IPS-15b (cell line): Measurements from ENCODE around the gene TAF4B.
"Not testable (repeated sequence)": the region's sequence is repeated elsewhere in the genome, so short reads cannot be mapped to it uniquely, and the experiment has no call there.

Experiments used
- H3K27me3 ChIP-seq: one replicate; pipeline ENCODE4 v1.6.1; 2013; ENCODE audit warnings: low read length; ENCODE audit not compliant: control insufficient read depth, insufficient read depth
- H3K36me3 ChIP-seq: one replicate; pipeline ENCODE4 v1.6.1; 2013; ENCODE audit warnings: low read length; ENCODE audit not compliant: control insufficient read depth, insufficient read depth
- H3K4me1 ChIP-seq: one replicate; pipeline ENCODE4 v1.6.1; 2013; ENCODE audit warnings: mild to moderate bottlenecking, low read length; ENCODE audit not compliant: control insufficient read depth, insufficient read depth
- H3K4me3 ChIP-seq: one replicate; pipeline ENCODE4 v1.5.1; 2013; ENCODE audit warnings: low read depth, low read length
- H3K9ac ChIP-seq: one replicate; pipeline ENCODE4 v1.6.1; 2013; ENCODE audit warnings: low read depth, mild to moderate bottlenecking, low read length
- H3K9me3 ChIP-seq: one replicate; pipeline ENCODE4 v1.6.1; 2013; ENCODE audit warnings: mild to moderate bottlenecking, low read length; ENCODE audit not compliant: control insufficient read depth, insufficient read depth

The TAF4B gene

GRCh38 chr18:26226229-26227050 lies at the start of gene TAF4B:
Gene TAF4B (plus strand): TSS chr18:26226445. CDS start chr18:26226934, 489 bp downstream.
- Histone ChIP-seq H3K27me3 (no peaks in the 10 kb centered on the region), H3K9me3 (no peaks in the 10 kb centered on the region), H3K4me3 (peak within 1 kb of the TSS; percentile 84), H3K9ac (peak within 1 kb of the TSS; percentile 85), H3K4me1 (peaks cover 6% of the 10 kb centered on the region), H3K36me3 (no peaks in the 10 kb centered on the region)

- no peaks in the 10 kb centered on the region for H3K4me1 ChIP-seq
- no peak overlapping the region for H3K4me3 ChIP-seq
- H3K9me3 ChIP-seq: no peaks in the 10 kb centered on the region
- H3K36me3 ChIP-seq: no peaks in the 10 kb centered on the region
- H3K9ac ChIP-seq: no peak overlapping the region
- H3K27me3 ChIP-seq: peaks cover 2% of the 10 kb centered on the region
Observed at GRCh38 chr18:26181343-26181826, 44.9 kb upstream of the TAF4B start.

- Histone ChIP-seq H3K27me3 (no peaks in the 10 kb centered on the region), H3K36me3 (no peaks in the 10 kb centered on the region), H3K4me3 (no peak overlapping the region), H3K9me3 (no peaks in the 10 kb centered on the region), H3K4me1 (no peaks in the 10 kb centered on the region), H3K9ac (no peak overlapping the region)
Observed at GRCh38 chr18:26183395-26184112, 42.7 kb upstream of the TAF4B start.

- H3K4me3 ChIP-seq: no peak overlapping the region
- H3K9me3 ChIP-seq: no peaks in the 10 kb centered on the region
- no peaks in the 10 kb centered on the region for H3K4me1 ChIP-seq
- H3K36me3 ChIP-seq: no peaks in the 10 kb centered on the region
- no peaks in the 10 kb centered on the region for H3K27me3 ChIP-seq
- H3K9ac ChIP-seq: no peak overlapping the region
Observed at GRCh38 chr18:26185267-26185666, 41.0 kb upstream of the TAF4B start.

GRCh38 chr18:26190506-26190905 lies 35.7 kb upstream of the TAF4B start:
- H3K9me3 ChIP-seq: no peaks in the 10 kb centered on the region
- no peak overlapping the region for H3K4me3 ChIP-seq
- no peaks in the 10 kb centered on the region for H3K36me3 ChIP-seq
- H3K4me1 ChIP-seq: no peaks in the 10 kb centered on the region
- no peaks in the 10 kb centered on the region for H3K27me3 ChIP-seq
- no peak overlapping the region for H3K9ac ChIP-seq

- no peaks in the 10 kb centered on the region for H3K4me1 ChIP-seq
- no peak overlapping the region for H3K4me3 ChIP-seq
- no peak overlapping the region for H3K9ac ChIP-seq
- H3K9me3 ChIP-seq: no peaks in the 10 kb centered on the region
- no peaks in the 10 kb centered on the region for H3K27me3 ChIP-seq
- no peaks in the 10 kb centered on the region for H3K36me3 ChIP-seq
Observed at GRCh38 chr18:26192233-26192632, 34.0 kb upstream of the TAF4B start.

- H3K9ac ChIP-seq: no peak overlapping the region
- no peaks in the 10 kb centered on the region for H3K9me3 ChIP-seq
- no peaks in the 10 kb centered on the region for H3K36me3 ChIP-seq
- H3K4me3 ChIP-seq: no peak overlapping the region
- no peaks in the 10 kb centered on the region for H3K4me1 ChIP-seq
- no peaks in the 10 kb centered on the region for H3K27me3 ChIP-seq
Observed at GRCh38 chr18:26196605-26197004, 29.6 kb upstream of the TAF4B start.

GRCh38 chr18:26202001-26202400 lies 24.2 kb upstream of the TAF4B start:
- not testable (repeated sequence) for H3K9me3 ChIP-seq, H3K4me1 ChIP-seq, H3K27me3 ChIP-seq, H3K4me3 ChIP-seq, H3K36me3 ChIP-seq, H3K9ac ChIP-seq

GRCh38 chr18:26205318-26205717 lies 20.9 kb upstream of the TAF4B start:
- no peak overlapping the region for H3K9ac ChIP-seq
- H3K4me3 ChIP-seq: no peak overlapping the region
- no peaks in the 10 kb centered on the region for H3K27me3 ChIP-seq
- H3K4me1 ChIP-seq: no peaks in the 10 kb centered on the region
- no peaks in the 10 kb centered on the region for H3K36me3 ChIP-seq
- no peaks in the 10 kb centered on the region for H3K9me3 ChIP-seq

GRCh38 chr18:26206488-26206887 lies 19.8 kb upstream of the TAF4B start:
- no peaks in the 10 kb centered on the region for H3K4me1 ChIP-seq
- H3K9me3 ChIP-seq: no peaks in the 10 kb centered on the region
- no peaks in the 10 kb centered on the region for H3K27me3 ChIP-seq
- H3K4me3 ChIP-seq: no peak overlapping the region
- H3K36me3 ChIP-seq: no peaks in the 10 kb centered on the region
- no peak overlapping the region for H3K9ac ChIP-seq

GRCh38 chr18:26207937-26208336 lies 18.3 kb upstream of the TAF4B start:
- H3K4me1 ChIP-seq: no peaks in the 10 kb centered on the region
- no peaks in the 10 kb centered on the region for H3K27me3 ChIP-seq
- no peak overlapping the region for H3K9ac ChIP-seq
- no peaks in the 10 kb centered on the region for H3K36me3 ChIP-seq
- H3K9me3 ChIP-seq: no peaks in the 10 kb centered on the region
- H3K4me3 ChIP-seq: no peak overlapping the region

- H3K4me3 ChIP-seq: no peak overlapping the region
- H3K9ac ChIP-seq: no peak overlapping the region
- H3K27me3 ChIP-seq: no peaks in the 10 kb centered on the region
- no peaks in the 10 kb centered on the region for H3K4me1 ChIP-seq
- H3K9me3 ChIP-seq: no peaks in the 10 kb centered on the region
- H3K36me3 ChIP-seq: no peaks in the 10 kb centered on the region
Observed at GRCh38 chr18:26208977-26209376, 17.3 kb upstream of the TAF4B start.
